Islet precursor cell (in vitro differentiated cells): ENCODE measurements around the gene RAB40C.

Source experiments
- DNase-seq: peaks from one replicate; pipeline ENCODE4 v3.0.0-alpha.2; 2018

The RAB40C gene

GRCh38 chr16:589658-590187 is at the start of gene RAB40C:
TSS of gene RAB40C (plus strand) at chr16:590066. CDS start at chr16:590292, 226 bp downstream.
- peak; percentile 99 for DNase-seq

DNA sequence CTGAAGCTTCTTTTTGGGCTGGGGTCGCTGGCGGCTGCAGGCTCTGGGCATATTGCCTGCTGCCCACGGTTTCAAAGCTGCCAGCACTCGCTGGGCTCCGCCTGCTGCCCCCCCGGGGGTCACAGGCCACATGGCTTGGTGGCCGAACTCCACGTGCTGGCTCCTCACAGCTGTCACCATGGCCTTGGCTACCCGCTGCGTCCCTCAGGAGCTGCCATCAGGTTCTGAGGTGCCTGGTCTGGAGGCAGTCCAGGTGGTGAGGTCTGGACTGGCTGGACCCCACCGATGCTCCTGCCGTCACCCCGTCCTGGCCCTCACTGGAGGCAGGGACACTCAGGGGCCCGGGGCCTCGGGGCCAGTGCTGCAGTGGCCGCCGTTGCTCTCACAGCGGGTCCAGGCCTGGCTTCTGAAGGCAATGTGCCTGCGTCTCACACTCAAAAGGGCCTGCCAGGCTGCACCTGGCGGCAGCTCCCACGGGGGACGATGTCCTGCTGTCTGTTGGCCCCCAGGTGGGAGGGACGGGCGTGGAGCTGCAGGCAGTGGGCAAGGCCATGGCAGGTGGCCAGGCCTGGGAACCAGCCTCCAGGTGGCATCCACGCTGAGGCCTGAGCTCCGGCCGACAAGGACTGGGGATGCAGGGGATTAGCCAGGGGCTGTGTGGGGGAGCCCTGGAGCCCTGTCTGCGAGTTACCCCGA is 49.1 kb upstream of the RAB40C start:
- no peak for DNase-seq

DNA sequence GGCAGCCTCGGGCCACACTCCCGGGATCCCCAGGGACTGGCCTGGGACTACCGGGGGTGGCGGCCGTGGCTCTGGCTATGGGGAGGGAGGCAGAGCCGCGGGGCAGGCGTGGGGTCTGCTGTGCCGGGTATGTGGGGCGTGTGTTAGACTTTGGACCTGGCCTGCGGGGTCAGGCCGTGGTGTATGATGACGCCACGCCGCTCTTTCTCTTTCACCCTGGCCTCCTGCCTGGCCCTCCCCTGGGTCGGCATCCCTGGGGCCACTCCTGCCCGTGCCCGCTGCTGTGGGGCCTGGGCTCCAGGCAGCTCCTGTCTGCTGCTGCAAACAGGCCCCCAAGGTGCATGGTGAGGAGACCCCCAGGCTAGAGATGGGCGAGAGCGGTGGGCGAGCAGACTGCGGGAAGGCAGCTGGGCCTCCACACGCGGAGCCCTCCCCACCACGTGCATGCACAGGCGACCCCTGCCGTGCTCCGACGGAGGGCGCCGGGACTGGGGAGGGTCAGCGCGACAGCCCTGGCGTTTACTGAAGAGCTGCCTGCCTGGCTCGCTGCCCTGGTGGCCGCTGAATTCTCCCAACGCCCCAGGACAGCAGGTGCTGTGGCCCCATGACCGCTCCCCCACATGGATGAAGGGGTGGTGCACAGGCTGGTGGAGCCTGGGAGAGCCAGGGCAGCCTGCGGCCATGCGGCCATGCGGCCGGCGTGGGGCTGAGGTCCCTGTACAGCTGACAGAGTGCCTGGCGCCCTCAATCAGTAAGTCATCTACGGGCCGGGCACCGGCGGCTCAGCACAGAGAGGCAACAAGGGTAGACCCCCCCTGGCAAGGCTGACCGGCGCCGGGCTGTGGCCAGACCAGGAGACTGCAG is 46.3 kb upstream of the RAB40C start:
- DNase-seq: no peak

DNA sequence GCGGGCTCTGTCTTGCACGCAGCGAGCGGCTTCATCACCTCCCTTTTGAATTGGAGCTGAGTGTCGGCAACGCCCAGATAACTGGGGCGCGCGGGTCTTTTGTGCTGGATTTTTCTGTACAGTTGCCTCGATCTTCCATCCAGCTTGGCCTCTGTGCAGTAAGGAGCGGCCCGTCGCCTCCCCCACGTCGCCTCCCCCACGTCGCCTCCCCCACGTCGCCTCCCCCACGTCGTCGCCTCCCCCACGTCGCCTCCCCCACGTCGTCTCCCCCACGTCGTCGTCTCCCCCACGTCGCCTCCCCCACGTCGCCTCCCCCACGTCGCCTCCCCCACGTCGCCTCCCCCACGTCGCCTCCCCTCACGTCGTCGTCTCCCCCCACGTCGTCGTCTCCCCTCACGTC is 45.3 kb upstream of the RAB40C start:
- no peak for DNase-seq

GRCh38 chr16:546909-547770 is 42.7 kb upstream of the RAB40C start:
- peak; percentile 86 for DNase-seq

DNA sequence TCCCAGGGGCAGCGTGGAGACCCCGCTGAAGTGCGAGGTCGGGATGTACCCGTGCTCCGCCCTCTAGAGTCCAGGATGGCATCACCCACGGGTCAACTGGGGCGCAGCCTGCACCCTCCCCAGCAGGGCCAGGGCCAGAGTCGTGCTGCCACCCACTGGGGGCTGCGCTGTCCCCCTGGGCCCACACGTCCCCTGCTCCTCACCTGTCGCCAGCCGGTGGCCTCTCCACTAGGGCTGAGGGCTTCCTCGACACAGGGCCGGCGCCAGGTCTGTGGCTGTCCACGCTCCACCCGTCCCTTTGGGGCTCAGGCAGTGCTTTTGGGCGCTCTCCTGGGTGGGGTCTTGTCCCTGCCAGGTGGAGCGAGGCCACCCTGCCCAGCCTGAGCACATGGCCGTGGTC is 41.3 kb upstream of the RAB40C start:
- DNase-seq: no peak

DNA sequence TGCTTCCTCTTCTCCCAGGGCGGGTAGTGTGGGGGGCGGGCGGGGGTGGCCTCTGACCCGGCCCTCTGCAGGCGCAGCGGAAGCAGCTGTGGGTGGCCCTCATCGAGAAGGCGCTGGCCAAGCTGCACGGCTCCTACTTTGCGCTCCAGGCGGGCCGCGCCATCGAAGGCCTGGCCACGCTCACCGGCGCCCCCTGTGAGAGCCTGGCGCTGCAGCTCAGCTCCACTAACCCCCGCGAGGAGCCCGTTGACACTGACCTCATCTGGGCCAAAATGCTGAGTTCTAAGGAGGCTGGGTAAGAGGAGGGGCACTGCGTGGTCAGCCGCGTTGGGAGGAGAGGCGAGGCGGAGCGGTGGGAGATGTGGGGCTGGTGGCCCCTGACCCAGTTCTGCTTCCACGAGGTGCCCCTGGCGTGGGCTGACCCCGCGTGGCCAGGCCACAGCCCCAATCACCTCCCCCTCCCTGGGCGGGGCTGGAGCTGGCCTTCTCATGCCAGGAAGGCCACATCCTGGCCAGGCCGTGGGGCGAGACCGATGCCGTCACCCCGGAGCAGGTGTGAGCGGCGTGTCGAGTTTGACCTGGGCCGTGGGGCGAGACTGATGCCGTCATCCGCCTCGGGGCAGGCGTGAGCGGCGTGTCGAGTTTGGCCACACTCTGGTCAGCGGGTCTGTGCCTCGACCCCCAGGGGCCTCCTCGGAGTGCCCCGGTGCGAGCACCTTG is 40.2 kb upstream of the RAB40C start:
- no peak for DNase-seq

DNA sequence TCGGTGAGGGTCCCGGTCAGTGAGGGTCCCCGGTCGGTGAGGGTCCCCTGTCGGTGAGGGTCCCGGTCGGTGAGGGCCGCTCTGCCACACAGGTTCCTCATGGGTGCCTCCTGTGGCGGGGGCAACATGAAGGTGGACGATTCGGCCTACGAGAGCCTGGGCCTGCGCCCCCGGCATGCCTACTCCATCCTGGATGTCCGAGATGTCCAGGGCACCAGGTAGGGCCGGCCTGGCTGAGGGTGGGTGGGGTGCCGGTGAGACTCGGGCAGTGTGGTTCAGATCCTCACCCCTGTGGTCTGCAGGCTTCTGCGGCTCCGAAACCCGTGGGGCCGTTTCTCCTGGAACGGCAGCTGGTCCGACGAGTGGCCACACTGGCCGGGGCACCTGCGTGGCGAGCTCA is 38.7 kb upstream of the RAB40C start:
- no peak for DNase-seq

- DNase-seq: no peak
These were observed 37.7 kb upstream of the RAB40C start for GRCh38 chr16:552171-552570.

DNA sequence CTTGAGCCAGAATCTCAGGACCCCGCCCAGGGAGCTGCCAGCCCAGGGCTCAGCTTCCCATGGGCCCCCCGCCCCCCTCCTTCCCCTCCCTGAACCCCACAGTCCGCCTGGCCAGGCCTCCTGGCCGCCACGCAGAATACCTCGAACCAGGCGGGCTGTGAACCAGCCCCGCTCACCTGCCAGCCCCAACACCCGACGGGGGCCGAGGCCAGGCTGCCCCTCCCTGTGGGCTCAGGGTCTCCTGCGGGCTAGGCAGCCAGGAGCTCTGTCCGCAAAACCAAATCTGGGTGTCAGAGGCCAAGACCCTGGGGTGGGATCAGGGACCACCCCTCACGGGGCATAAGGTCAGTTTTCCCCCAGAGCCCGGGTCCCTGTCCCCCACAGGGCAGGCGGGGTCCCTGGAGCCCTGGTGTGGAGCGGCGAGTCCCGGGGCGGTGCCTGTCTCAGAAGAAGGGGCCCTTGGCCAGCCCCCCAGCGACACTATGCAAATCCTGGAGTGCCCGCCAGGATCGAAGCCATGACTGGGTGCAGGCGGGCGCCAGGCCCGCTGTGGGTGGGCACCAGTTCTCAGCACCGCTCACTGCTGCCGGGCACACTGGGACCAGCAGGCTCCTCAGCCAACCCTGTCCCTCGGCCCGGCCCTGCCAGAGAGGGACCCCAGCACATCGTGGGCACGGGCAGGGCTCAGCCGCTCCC is 36.1 kb upstream of the RAB40C start:
- DNase-seq: no peak

DNA sequence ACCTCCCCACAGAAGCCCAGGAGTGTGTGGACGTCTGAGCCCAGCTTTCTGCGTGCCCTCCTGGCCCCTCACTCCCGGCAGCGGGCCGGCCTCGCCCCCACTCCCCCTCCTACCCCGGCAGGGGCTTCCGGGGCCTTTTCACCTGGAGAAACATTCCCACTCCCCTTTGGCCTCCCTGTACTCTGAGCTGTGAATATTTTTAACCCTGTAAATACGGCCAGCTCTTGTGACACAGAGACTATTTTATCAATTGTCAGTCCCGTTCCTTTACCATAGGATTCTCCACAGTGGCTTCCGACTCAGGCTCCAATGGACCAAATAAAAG is 35.6 kb upstream of the RAB40C start:
- no peak for DNase-seq

DNA sequence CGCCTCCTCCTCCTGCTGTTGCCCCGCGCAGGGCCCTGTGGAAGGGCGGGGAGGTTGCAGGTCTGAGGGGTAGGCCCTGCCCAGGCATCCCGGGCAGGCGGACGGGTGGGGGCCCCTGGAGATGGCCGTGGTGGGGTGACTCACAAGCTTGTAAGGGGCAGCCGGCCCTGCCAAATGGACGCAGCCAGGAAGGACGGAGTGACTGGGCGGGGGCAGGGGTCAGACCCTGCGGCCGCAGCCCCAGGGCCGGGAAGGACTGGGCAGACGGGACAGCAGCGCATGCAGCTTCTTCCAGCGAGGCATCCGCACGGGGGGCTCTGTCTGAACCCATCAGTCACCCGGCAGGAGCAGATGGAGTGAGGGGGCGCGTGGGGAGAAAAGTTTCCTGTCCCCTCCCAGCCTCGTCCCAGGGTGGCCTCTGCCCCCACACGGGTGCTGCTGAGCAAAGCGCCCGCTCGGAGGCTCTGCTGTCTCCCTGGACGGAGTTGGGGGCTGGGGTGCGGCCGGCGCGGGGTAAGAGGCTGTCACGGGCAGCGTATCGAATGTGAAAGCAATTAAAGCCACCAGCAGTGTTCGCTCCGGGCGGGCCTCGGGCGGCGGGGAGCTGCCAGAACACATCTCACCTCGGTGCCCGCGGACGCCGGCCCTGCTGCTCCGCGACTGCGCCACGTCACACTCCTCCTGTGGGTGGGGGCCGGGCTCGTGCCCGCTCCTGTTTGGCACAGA is 35.1 kb upstream of the RAB40C start:
- DNase-seq: no peak

DNA sequence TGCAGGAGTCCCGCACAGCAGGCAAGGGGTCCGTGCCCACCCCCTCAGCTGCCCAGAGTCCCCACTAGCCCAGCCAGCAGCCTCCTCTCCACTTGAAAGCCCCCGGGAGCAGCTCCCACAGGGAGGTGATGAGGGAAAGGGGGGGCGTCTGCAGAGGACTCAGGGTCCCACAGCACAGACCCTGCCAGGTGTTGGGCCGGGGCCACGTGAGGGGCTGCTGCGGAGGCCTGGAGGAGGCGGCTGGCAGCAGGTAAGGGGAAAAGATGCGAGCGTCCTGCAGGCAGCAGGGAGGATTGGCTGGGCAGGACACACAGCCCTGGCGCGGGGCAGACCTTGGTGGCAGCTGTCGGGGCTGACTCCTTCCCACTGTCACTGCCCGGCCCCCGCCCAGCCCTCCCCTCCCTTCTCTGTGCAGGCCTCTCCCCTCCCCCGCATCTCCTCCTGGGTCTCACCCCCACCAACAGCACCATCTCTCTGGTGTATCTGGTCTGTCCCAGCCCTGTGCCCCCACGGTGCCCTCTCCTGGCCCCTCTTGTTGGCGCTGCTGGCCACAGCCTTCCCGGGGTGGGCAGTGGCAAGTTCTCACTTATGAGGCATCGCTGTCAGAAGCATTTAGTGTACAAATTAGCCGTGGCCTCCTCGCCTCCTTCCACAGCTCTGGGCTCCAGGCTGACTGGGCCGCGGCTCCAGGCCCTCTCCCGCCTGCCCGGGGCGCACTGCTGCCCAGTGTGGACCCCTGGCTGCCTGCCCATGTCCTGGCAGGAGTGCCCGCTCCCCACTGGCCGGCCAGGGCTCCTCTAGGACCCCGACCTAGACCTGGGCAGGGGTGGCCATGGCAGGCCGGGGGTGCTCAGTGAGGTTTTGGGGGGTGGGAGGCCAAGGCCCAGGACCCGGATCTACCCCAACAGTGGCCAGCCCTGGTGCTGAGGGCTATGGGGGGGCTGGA is 34.1 kb upstream of the RAB40C start:
- no peak for DNase-seq

GRCh38 chr16:556474-557173 is 33.2 kb upstream of the RAB40C start:
- no peak for DNase-seq

- no peak for DNase-seq
These were observed 32.2 kb upstream of the RAB40C start for GRCh38 chr16:557463-558297.

DNA sequence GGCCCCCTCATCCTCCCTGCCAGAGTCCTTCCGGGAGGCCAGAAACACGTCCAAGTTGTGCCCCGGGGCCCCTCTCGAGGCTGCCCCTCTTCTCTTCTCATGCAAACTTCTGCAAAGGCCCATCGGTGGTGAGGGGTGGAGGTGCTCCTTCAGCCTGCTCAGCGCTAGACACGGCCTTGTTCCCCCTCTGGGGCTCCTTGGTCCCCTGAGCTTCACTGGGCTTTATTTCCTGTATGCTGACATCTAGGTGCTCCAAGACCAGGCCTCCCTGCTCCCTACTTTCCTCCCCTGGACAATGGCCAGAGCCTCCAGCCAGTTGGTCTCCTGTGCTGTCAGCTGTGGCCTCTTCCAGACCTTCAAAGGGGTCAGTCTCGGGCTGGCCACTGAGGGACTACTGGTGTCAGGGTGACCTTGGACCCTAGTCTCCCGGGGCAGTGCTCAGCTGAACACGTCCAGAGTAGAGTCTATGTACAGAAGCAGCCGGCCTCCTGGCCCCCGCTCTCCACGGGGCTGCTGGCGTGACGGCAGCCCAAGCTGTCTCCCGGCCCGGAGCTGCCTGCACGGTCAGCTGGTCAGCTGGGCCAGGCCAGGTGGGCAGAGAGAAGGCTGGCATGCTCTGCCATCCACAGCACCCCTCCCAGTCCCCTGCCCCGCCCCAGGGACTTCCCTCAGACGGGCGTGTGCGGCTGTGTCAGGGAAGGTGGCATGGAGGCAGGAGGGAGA is 31.4 kb upstream of the RAB40C start:
- no peak for DNase-seq

DNA sequence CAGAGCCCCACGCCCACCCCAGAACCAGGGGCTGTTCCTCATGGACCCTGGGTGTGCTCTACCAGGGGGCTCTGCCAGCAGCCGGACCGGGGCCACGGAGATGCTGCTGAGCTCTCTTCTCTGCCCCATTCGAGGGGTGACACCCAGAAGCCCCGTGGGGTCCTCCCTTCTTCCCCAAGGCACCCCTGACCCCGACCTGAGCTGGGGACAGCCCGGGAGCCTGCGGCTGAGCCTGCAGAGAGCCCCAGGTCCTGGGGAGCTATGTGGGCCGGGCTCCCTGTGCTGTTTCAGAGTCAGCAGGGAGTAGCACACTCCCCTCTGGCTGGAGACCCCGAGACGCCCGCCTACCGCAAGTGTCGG is 30.9 kb upstream of the RAB40C start:
- no peak for DNase-seq
